ENCODE data around the gene RERG.

The RERG gene

DNA sequence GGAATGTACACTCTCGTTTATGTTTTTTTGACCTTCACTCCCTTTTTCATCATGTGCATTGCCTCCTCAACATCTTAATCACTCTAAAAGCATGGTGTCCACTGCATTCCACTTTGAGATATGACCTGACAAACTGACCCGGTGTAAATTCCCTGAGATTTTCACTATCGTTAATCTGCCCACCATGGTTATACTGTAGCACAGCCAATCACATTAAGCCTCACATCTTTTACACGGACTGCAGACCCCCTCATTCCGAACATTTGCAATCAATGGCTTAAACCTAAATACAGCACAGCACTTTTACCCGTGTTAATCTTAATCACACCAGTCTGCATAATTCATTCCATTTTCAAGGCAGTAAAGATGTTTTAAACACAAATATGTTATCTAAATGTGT lies 2.4 kb downstream of the RERG start:
- no peak for DNase-seq (ENCODE audit: low spot score)

DNA sequence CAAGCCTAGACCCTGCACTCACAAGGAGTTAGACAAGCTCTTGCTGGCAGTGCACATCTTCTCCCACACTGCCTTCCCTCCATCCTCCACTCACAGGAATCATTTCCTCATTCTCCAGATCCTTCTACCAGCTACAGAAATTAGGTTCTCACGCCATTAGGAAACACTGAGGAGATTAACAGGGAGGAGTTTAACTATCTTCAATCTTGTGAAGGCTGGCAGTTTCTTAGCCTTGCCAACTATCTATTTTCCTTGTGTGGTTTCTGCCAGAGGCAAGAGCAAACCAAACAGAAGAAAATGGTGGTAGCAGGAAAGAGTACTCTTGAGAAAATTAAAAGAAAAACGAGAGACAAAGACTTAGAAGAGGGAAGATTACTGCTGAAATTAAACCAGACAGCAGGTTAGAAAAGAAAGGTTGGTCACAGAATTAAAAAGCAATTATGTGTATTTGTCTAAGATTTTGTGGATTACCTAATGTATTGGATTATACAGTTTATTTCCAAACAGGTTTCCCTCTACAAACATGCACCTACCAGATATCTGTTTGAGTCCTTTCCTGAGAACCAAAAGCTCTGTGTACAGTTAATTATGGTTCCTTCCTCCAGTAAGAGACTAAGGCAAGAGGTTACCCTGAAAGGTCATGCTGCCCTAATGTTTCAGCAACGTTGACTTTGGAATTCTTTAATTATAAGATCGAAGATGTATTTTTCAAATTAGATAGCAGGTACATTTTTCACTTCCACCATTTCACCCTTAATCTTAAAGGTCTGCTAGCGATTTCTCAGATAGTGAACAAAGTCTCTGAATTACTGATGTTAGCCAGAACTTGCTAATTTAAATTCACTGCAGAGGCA lies 5.0 kb downstream of the RERG start:
- no peak for DNase-seq (ENCODE audit: low spot score)

DNA sequence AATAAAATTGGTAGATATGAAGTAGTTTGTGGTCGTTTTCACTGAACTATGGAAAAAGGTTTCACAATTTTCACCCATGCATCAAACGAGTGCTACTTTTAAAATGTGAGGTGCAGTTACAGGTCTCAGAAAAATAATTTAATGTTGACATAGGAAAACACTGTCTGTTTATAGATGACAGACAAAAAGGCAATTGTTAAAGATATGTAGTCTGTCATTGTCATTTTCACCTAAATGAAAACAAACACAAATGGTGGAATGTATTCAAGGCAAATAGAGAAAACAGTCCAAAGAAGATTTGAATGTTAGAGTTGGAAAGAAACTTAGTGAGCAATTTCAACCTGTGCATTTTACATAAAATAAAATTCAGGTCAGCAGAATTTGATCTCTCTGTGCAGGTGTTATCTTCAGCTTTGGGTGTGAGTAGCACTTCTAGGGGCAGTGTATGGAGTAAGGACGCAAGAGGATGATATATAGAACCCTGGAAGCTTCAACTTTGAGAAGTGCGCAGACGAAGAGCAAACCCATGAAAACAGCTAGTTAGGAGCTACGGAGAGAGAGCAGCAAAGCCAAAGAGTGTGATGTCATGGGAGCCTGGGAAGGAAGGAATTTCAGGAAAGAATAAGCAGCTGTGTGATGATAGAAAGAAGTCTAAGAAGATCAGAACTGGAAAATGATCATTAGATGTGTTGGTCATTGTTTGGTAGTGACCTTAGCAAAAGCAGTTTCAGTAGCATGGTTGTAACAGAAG lies 6.2 kb downstream of the RERG start:
- no peak for DNase-seq (ENCODE audit: low spot score)

DNA sequence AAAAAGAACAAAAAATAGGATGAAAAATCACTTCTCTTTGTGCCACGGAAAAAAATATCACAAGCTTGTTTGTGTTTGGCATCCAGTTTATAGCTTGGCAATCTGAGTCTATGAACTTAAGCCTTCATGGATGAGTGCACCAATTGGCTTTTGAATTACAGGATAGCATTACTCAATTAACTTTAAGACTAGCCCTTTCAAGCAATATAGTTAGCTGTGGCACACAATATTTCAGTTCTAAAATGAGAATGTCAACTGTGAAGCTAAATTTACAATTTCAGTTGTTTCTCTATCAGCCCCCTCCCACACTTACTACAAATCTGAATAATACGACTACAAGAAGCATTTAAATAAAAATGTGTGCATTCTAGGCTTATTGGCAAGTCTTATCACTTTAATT lies 8.3 kb downstream of the RERG start:
- DNase-seq (ENCODE audit: low spot score): no peak

DNA sequence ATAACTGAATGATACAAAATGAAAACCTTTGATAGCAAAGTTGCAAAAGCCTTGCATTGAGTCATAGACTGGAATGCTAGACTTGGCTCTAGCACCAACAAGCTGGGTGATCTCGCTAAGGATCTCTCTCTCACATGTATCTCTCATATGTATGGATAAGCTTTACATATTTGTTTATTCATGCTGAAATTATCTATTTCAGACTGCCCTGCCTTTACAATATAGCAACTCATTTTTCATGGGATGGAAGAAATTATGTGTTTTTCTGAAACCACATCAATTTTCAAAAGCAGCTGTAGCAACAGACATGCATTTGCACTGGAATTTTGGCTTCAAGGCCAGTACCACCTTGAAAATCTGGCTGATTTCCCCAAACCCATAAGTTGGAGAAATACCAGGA lies 11.4 kb downstream of the RERG start:
- DNase-seq (ENCODE audit: low spot score): no peak

DNA sequence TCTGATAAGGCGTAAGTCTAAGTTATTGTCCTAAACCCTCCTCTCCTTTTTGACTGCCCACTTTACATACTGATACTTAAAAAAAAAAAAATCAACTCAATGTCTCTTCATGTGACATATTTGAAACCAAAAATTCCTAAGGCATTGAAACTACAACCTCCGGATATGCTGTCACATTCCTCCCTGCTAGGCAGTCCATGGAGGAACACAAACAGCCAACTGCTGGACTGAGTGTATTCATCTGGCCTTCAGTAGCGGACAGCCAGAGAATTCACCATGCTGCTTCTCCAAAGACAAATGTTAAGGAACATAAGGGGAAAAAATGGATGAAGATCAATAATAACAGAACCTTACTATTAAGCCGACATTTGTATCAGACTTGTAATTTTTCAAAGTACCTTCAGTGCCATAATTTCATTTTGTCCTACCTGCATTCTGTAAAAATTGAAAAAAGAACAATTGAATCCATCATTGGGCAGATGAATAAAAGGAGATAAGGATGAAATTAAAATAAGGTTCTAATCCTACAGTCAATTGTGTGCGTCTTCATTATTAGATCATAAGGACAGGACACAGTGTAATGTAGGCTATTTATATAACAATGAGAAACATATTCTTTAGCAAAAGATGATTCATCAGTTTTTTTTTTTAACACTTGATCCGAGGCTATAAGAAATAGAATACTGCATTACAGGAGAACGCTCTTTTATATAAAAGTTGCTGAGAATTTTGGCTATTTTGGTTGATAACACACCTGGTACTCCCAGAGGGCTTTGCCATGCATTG lies 12.2 kb downstream of the RERG start:
- no peak for DNase-seq (ENCODE audit: low spot score)

DNA sequence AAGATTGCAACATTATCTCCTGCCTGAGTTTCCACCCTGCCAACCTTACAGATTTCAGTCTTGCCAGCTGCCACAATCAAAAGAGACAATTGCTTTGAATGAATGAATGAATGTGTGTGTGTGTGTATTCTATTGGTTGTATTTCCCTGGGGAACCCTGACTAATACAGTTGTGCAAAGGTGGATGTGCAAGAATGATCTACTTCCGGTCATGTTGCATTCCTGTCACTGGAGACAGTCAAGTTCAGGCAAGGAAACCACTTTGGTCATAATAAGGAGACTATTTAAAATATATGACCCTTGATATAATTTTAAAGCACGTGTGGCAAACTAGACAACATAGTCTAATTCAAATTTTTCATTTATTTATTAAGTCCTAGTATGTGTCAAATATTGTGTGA lies 13.1 kb downstream of the RERG start:
- no peak for DNase-seq (ENCODE audit: low spot score)

DNA sequence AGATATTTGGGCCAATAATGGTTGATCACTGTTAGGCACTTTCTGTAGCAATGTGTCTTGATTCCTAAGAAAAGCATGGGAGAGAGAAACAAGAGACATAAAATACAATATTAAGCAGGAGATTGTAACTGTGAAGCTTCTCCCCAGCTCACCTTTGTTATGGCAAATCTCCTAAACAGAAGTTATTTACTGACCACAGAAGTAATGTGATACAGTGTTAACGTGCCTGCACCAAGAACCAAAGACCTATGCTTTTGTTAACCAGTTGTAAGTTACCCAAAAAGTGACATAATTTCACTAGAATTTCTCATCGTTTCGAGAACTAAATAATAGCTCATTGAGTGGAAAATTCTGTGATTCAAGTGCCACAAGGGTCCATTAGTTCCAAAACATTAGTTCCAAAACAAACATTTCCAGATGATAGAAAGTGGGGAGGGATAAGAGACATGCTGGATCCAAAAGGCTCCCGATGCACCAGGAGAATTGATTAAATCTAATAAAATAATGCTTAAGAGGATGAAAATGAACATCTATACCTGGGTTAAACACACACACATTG lies 14.3 kb downstream of the RERG start:
- no peak for DNase-seq (ENCODE audit: low spot score)

DNA sequence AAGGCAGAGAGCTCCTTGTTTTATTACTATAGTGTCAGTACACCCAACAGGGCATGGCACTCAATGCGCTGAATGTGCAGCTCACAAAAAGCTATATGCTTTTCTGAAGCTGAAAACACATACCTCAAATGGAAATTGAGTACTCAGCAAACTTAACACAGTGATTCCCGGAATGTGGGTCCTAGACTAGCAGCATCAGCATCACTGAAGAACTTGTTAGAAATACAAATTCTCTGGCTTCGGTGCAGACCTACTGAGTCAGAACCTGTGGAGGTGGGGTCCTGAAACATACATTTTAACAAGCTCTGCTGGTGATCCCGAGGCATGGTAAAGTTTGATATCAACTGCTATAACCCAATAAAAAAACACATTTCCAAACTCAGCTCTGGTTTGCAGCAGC lies 14.9 kb downstream of the RERG start:
- DNase-seq (ENCODE audit: low spot score): no peak

DNA sequence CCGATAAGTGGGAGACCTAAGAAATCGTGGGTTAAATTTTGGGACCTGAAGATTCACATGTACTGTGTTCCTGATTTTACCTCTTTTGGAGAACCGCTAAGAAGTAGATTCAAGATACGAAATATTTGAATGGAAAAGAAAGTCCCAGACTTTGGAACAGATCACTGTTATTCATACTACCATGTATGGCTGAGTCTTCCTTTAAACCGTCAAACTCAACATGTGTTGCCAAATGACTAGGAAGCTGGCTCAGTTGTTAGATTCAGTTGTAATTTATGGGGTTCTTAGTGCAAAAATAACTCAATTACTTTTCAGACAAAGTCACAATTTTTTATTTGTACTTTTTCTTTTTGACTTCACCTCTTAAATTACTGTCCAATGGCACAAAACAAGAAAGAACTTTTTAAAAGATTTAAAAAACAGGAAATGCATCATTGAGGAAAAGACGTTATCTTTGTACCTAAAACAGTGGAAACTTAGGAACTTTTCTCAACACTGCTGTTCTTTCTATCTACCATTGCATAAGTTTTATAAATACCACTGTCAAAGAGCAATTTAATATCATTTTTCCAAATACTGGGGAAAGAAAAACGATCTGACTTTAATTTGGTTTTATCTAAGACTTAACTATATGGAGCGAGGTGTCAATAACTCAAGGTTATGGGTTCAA lies 15.7 kb downstream of the RERG start:
- DNase-seq (ENCODE audit: low spot score): no peak

DNA sequence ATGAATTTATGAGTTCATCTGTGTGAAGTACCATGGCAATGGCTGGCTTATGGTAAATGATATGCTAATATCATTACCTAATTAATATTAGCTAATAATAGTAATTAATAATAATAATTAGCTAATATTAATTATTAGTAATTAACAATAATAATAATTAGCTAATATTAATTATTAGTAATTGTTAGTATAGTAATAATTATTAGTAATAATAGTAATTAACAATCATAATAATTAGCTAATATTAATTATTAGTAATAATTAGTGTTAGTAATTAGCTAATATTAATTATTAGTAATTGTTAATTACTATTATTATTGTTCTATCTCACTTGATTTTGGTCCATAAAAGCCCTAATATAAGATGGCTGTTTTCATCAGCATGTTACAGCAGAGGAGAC lies 19.8 kb downstream of the RERG start:
- no peak for DNase-seq (ENCODE audit: low spot score)

DNA sequence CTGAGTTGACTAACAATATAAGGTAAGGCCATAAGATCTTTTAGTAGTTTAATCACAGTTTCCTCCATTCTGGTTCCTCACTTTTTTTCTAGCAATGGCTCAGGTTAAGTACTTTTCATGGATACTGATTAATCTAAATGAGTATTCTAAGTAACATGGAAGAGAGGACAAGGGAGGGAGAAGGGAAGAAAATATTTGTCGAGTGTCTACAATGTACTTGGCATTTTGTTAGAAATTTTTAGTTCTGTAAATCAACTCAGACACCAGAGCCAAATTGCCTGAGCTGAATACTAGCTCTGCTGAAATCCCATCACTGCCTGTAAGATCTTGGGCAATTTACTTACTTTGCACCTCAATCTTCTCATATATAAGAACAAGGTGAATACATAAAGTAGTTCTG lies 20.2 kb downstream of the RERG start:
- no peak for DNase-seq (ENCODE audit: low spot score)

DNA sequence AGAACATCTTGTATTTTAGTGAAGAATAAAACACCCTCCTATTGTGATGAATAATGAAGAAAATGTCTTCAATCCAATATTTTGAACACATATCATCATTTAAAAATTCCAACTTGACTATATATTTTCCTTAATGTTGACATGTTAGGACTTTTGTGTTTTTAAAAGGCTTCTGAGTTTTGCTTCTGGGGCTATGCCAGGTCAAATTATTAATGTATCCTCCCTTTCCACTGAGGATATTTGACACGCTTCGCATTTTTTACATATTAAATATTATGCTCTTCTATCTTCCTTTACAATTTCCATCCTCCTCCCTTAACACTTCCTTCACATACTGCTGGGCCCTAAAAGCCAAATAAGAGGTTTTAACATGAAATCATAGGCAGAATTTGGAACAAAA lies 20.6 kb downstream of the RERG start:
- DNase-seq (ENCODE audit: low spot score): no peak

DNA sequence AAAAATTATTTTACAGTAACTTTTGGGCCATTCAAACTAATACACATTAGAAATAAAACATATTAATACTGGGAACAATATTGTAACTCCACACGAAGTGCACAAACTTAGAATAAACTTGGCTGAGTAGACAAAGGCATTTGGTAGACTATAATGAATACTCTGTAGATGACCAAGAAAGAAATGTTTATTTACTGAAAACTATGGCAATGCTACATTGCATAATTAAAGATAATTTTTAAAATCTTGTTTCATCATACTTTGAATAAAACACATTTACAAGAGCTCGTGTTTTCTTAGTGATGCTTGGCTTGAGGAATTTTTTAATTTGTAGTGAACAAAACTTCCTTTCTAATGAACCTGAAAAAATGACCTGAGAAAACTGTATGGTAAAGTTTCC lies 21.3 kb downstream of the RERG start:
- DNase-seq (ENCODE audit: low spot score): no peak

DNA sequence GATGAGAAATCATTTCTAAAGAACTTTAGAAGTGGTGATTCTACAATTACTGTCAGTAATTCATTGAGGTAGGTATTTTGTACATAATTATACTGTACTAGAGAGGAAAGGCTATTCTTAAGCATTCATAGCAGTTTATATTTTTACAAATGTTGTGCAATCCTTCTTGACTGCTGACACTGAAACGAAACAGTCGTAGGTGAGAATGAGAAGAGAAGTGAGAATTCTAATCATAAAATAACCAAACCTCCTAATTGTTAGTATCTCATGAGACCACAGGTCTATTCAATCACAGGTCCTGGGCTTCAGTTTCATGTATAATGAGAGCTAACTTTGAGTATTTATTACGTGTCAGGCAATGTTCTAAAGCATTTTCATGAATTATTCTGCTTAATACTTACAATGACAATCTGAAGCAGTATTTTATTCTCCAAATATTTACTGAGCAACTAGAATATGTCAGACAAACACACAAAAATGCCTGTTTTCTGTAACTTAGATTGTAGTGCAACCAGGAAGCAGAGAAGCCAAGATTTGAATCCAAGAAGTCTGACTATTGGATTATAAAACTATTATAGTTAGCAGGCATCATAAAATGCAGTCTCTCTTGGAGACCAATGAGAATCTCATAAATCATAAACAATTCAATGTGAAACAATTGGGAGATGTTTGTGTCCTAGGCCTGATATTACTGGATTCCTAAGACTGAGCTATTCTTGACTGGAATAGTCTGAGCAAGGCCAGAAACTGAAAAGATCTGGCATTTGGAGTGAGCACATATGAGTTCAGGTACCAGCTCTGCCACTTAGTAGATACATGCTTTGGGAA lies 24.3 kb downstream of the RERG start:
- no peak for DNase-seq (ENCODE audit: low spot score)

DNA sequence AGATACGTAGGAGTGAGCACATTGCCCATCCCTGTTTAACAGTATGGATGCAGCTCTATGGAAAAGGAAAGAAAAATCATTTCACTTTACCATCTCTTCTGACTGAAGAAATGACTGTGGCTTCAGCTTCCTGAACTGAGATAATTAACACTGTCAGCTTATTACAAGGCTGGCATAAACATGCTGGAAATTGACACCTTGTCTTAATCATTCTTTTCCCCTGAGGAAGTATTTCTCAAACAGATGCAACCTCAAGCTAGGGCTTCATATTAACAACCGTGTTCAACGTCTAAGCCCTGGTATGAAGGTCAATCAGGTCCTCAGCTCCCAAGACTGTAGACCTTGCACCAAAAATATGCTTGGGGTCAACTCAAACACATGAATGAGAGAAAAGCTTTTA lies 25.0 kb downstream of the RERG start:
- no peak for DNase-seq (ENCODE audit: low spot score)

DNA sequence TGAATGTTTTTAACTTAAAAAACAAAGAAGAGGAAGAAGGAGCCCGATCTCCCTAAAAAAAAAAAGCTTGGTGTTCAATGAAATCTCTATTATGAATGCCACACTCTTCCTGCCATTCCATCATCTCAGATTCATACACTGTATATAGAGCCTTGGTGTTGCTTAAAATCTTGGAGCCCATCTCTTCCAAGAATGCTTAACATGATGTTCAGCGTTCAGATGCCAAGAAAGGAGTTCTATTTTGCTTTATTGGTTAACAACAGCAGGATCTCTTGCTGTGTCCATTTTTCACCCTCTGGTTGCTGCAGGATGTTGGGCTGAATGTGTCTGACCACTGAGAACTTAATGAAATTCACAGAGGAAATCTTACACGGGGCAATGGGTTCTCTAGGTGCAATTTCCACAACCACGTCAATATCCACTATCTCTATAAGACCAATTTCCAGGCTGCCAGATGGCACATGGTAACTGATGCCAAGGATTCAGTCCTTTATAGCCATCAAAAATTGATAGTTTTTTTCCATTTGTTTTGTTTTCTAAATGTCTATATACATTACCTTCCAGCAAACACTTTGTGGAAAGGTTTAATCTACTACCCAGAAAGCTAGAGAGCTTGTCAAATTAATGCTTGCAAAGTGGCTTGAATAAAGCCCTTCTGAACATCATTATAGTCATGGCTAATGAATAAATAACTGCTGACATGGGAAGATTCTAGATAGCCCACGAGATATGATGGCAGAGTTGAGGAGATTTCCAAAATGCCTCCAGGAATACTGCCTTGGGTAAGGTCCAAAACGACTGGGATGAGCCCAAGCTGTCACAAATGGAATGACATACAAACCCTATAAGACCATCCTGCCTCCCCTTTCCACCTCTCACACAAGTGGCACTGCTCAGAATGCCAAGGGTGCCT lies 26.5 kb downstream of the RERG start:
- no peak for DNase-seq (ENCODE audit: low spot score)

DNA sequence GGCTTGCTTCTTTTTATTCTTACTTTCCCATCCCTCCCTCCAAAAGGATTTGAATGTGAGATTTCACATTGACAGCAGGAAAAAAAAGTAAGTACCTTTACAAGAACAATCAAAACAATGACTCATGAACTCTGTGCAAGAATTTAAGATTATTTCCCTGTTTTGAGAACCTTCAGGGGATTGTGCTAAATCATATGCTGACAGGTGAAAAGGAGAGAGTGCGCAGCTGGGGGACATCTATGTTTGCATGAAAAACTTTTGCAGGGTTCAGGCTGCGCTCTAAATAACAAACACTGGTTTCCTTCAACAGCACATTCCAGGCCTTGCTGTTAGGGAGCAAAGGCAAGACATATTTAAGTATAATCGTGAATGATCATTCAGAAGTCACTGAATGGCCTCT lies 27.3 kb downstream of the RERG start:
- DNase-seq (ENCODE audit: low spot score): no peak

DNA sequence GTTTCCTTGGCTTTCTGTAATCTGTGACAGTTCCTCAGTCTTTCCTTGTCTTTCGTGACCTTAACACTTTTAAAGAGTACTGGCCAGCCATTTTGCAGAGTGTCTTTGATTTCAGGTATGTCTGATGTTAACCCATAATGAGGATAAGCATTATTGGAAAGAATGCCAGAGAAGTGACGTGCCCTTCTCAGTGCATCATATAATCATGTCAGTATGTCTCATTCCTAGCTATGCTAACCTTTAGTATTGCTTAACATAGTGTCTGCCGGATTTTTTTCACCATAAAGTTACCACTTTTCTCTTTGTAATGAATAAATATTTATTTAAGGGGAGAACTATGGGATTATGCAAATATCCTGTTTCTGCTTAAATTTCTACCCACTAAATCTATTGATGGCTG lies 28.5 kb downstream of the RERG start:
- no peak for DNase-seq (ENCODE audit: low spot score)

DNA sequence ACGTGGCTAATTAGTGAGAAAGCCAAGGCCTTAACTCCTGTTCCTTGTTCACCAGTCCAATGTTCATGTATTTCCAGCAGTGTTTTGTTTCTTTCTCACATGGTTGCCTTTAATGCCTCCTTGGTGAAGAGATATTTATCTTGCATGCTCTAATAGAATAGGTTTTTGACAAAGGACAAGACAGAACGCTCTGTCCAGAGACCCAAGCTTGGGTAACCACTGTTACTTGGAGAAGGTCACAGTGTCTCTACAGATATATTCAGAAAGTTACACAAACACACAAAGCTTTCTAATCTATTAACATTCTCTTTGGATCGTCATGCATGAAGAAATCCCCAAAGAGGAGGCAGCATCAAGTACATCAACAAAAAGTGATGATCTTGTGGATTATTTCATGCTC lies 33.1 kb downstream of the RERG start:
- DNase-seq (ENCODE audit: low spot score): no peak
